B cell (primary cell): ENCODE results near the gene MGAT1. TPM values are rescaled to one million over a fixed set of nuclear protein-coding genes. Genes with fewer than 3 reads are reported as not detected.

Source experiments
- ATAC-seq: fragments of 200-7000 bp; cut with Tn5 transposase; one replicate; pipeline ENCODE4 v1.10.0; 2021; ENCODE audit warnings: low read depth, mild to moderate bottlenecking, moderate number of reproducible peaks, moderate library complexity
- CTCF ChIA-PET: fragments of 350-600 bp; sonication (Branson Sonifier 250); formaldehyde crosslinking; loops from one replicate; lab custom pipeline; 2021; ENCODE audit warnings: antibody characterized with exemption, inconsistent platforms; lab: Charles Lee
- POLR2A ChIA-PET: fragments of 350-600 bp; sonication (Branson Sonifier 250); formaldehyde crosslinking; loops from one replicate; lab custom pipeline; 2021; ENCODE audit warnings: antibody characterized with exemption; lab: Charles Lee
- DNase-seq: peaks from one replicate; pipeline ENCODE4 v3.0.0; 2013
- H2AFZ ChIP-seq: 2 replicates; pipeline ENCODE4 v1.6.1; 2012; ENCODE audit warnings: mild to moderate bottlenecking, low read depth, low read length; ENCODE audit not compliant: insufficient read depth, poor library complexity, severe bottlenecking
- H3K27ac ChIP-seq, 2 donors: 1 replicate in 1 of 2; 2 replicates in 1 of 2; pipeline ENCODE4 v1.5.1; 2012 to 2013; ENCODE audit warnings: low read length in 2 of 2, mild to moderate bottlenecking in 2 of 2, moderate library complexity in 1 of 2
- H3K27me3 ChIP-seq, 4 experiments: fragments of 200-600 bp in 1 of 4; sonication (generic) in 1 of 4; replicated peaks in 1 of 4; 1 replicate in 2 of 4; 2 replicates in 2 of 4; pipeline versions ENCODE4 v1.6.1 to v1.7.0; 2013 to 2016; ENCODE audit warnings: low read length in 3 of 4, mild to moderate bottlenecking in 2 of 4, mixed read lengths in 1 of 4, moderate library complexity in 1 of 4; ENCODE audit not compliant: insufficient read depth in 4 of 4, control insufficient read depth in 3 of 4; ENCODE audit errors: control extremely low read depth in 1 of 4
- H3K36me3 ChIP-seq, 2 experiments: replicated peaks in 1 of 2; 1 replicate in 1 of 2; 2 replicates in 1 of 2; pipeline versions ENCODE4 v1.6.1 to v1.7.1; 2013; ENCODE audit warnings: low read length in 1 of 2; ENCODE audit not compliant: insufficient read depth in 2 of 2, control insufficient read depth in 1 of 2; ENCODE audit errors: control extremely low read depth in 1 of 2, extremely low read depth in 1 of 2
- H3K4me1 ChIP-seq, 2 donors: fragments of 200-600 bp in 1 of 2; sonication (generic) in 1 of 2; 1 replicate in 1 of 2; 2 replicates in 1 of 2; pipeline versions ENCODE4 v1.5.1 to v1.6.1; 2013 to 2017; ENCODE audit warnings: low read length in 2 of 2; ENCODE audit not compliant: control insufficient read depth in 2 of 2, insufficient read depth in 2 of 2
- H3K4me2 ChIP-seq: replicated peaks from 2 replicates; pipeline ENCODE3; 2012; ENCODE audit warnings: mild to moderate bottlenecking, low read depth, low read length; ENCODE audit not compliant: poor library complexity, severe bottlenecking
- H3K4me3 ChIP-seq, 5 experiments: fragments of 200-600 bp in 1 of 5; sonication (generic) in 1 of 5; 1 replicate in 3 of 5; 2 replicates in 2 of 5; pipeline versions ENCODE4 v1.5.1 to v1.7.0; 2011 to 2016; ENCODE audit warnings: low read length in 4 of 5, mild to moderate bottlenecking in 4 of 5, low read depth in 2 of 5, control low read depth in 1 of 5, moderate library complexity in 1 of 5; ENCODE audit not compliant: insufficient read depth in 1 of 5; ENCODE audit errors: control extremely low read depth in 1 of 5, extremely low read depth in 1 of 5
- H3K79me2 ChIP-seq: fragments of 200-600 bp; sonication (generic); one replicate; pipeline ENCODE4 v1.6.0; 2016; ENCODE audit warnings: low read length; ENCODE audit not compliant: control insufficient read depth, insufficient read depth
- H3K9ac ChIP-seq: fragments of 200-600 bp; sonication (generic); 2 replicates; pipeline ENCODE4 v1.6.1; 2017; ENCODE audit warnings: mild to moderate bottlenecking, low read length, moderate library complexity
- H3K9me3 ChIP-seq, 3 donors: one replicate each; pipeline versions ENCODE4 v1.6.1 to v1.7.1; 2013; ENCODE audit warnings: low read length in 2 of 3; ENCODE audit not compliant: control insufficient read depth in 2 of 3, insufficient read depth in 1 of 3; ENCODE audit errors: control extremely low read depth in 1 of 3
- H4K20me1 ChIP-seq: 2 replicates; pipeline ENCODE4 v1.6.0; 2012; ENCODE audit warnings: mild to moderate bottlenecking, low read length; ENCODE audit not compliant: insufficient read depth, control insufficient read depth, poor library complexity, severe bottlenecking
- H3K27ac Mint-ChIP-seq: one replicate; pipeline ENCODE4 v1.8.0; 2021; ENCODE audit warnings: mixed read lengths
- H3K27me3 Mint-ChIP-seq: one replicate; pipeline ENCODE4 v1.8.0; 2021; ENCODE audit warnings: mixed read lengths
- H3K4me1 Mint-ChIP-seq: one replicate; pipeline ENCODE4 v1.8.0; 2021; ENCODE audit warnings: mixed read lengths
- H3K4me3 Mint-ChIP-seq: one replicate; pipeline ENCODE4 v1.8.0; 2021; ENCODE audit warnings: mixed read lengths
- H3K9me3 Mint-ChIP-seq: one replicate; pipeline ENCODE4 v1.8.0; 2022; ENCODE audit warnings: mixed read lengths; ENCODE audit not compliant: insufficient read depth
- CTCF ChIP-seq: fragments of 200-600 bp; IDR thresholded peaks from one replicate; pipeline ENCODE4 v1.8.0; 2022; ENCODE audit warnings: antibody characterized with exemption, mild to moderate bottlenecking
- EZH2 ChIP-seq: IDR thresholded peaks from 2 replicates; pipeline ENCODE4 v1.6.1; 2012; ENCODE audit warnings: borderline replicate concordance, low read depth, mild to moderate bottlenecking, moderate library complexity, low read length; ENCODE audit not compliant: insufficient read depth, poor library complexity, severe bottlenecking
- WGBS: methylation state at CpG from one replicate; pipeline ENCODE4 v1.1.5; 2013; ENCODE audit warnings: missing lambda C conversion rate; ENCODE audit not compliant: insufficient coverage; 5-methylcytosine and 5-hydroxymethylcytosine counted together
- intact Hi-C: fragments of 100-400 bp; cut with micrococcal nuclease; formaldehyde crosslinking; loops from one replicate; pipeline ENCODE4 v1.10.0; 2022
- polyA plus RNA-seq: library from polyadenylated mRNA; depleted of rRNA; stranded (reverse); fragments of >200 nt; gene quantifications from 2 replicates; pipeline ENCODE4 v1.2.3, GENCODE V29; 2012
- total RNA-seq, 2 donors: library from RNA; stranded (reverse); fragments of 120-200 nt in 1 of 2; gene quantifications; 1 replicate in 1 of 2; 2 replicates in 1 of 2; pipeline versions ENCODE4 v1.2.3 to v1.2.4, GENCODE V29; 2013 to 2022

MGAT1 gene
- total and polyA plus RNA-seq, 2 donors (not counting 1 experiment from before 2014, with no cell fraction given) = 81.2 to 140 TPM

DNA sequence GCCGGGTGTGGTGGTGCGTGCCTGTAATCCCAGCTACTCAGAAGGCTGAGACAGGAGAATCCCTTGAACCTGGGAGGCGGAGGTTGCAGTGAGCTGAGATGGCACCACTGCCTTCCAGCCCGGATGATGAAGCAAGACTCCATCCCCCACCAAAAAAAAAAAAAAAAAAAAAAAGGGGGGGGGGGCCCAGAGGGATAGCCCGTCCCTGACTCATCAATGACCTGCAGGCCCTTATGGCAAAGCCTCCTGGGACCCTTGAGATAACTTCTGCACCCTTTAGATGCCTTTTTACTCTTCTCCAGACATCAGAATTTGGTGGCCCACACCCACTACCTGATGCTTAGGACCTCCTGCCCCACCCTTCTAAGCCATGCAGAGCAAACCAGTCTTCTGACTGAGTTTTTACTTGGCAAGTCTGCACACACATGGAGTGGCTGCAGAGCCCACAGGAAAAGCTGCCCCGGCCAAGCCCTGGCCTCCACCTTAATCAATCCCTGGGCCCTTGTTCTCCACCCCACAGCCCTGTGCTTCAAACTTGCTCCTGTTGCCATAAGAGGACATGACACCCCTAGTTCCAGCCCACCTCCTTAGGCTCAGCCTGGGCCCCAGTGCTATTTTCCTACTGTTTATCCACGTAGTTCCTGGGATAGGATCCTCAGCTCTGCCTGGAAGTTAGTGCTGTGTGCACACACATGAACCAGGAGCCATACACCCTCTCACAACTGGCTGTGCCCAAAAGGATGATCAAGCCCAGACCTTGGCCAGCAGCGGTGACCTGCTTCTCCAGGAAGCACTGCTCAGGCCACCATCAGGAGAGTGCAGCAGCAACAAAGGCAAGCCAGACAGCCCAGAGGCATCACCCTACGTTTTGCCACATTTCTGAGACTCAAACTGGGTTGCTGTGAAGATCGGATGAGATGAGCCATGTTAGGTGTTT, 5.1 kb downstream of the MGAT1 start:
- Histone ChIP-seq H3K4me3 (no peak overlapping the region), H3K27ac (peak overlapping the region in 1 of 2 donors; percentile 14), H3K4me2 (peak overlapping the region; percentile 25), H2AFZ (no peak overlapping the region), H3K36me3 (peaks cover 16 to 69% of the 10 kb centered on the region in 2 experiments), H3K4me1 (peaks cover 72 to 76% of the 10 kb centered on the region in 2 donors), H3K27me3 (no peaks in the 10 kb centered on the region), H3K9me3 (peaks cover 0 to 3% (median 0%) of the 10 kb centered on the region in 3 donors), H3K9ac (no peak overlapping the region), H3K79me2 (peaks cover 100% of the 10 kb centered on the region), H4K20me1 (peaks cover 95% of the 10 kb centered on the region)
- no peaks in the 10 kb centered on the region for H3K9me3 Mint-ChIP-seq
- 86% methylated on average over 9 of the region's 10 CpGs for WGBS
- TF ChIP-seq CTCF (no peak), EZH2 (no peak)
- ChIA-PET CTCF (interaction anchor here (0.6 to 0.7 kb wide), 2 partner anchors 64 to 428 kb away, joined by 3 read pairs; no protein-coding TSS in a partner anchor), POLR2A (no interaction called here)
- H3K27ac Mint-ChIP-seq = no peak overlapping the region
- no peaks in the 10 kb centered on the region for H3K27me3 Mint-ChIP-seq
- DNase-seq (no peak), ATAC-seq (no peak)
- intact Hi-C loops = no loop called here
- H3K4me1 Mint-ChIP-seq = peaks cover 86% of the 10 kb centered on the region
- H3K4me3 Mint-ChIP-seq = peak overlapping the region; percentile 15
